ENCODE results near the gene MSANTD2.
A peak's percentile ranks its signal among the peaks of the same experiment; 100 is the strongest.

The MSANTD2 gene

DNA sequence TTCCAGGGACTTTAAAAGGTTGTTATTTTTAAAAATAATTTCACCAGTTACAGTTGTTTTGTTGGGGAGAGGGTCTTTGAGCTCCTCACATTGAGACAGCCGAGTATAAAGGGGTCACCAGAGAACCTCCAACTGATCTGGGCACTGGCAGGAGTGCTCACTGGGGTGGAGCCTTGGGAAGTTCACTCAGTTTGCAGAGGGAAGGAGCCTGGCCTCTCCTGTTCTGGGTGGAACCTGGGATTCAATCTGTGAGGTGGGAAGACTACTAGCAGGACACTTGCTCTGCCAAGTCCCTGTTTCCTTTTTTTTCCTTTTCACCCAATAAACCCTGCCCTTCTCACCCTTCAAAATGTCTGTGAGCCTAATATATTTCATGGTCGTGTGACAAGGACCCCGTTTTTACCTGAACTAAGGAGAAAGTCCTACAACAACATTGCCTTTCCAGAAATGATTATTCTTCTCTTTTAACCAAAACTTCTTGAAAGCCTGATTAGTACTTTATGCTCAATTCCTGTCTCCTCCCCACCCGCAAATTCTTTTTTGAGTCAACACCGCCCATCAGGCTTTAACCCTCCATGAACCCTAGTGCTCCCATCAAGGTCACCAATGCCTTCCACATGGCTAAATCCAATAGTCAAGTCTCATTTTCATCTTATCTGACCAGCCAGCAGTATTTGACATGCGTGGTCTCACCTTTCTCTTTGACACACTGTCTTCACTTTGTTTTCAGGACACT, 22.0 kb upstream of the MSANTD2 start:
- DNase-seq (ENCODE audit: low read depth in 1 of 2, low spot score in 1 of 2): no peak

DNA sequence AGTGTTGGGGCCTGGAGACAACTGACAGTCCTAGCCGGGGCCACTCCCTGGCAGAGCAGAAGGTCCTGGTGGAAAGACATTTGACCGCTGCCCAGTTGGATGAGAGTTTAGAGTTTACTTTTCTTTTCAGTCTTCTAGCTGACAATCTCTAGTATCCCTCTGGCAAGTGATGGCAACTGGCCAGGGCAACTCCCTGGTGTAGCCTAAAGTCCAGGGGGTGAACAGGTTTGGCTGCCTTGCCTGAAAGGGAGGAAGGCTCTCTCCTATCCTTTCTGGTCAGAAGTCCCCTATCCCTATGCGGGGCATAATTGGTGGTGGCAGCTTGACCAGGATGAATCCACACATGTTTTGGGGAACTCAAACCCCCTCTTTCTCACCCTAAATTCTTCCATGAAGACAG, 16.8 kb upstream of the MSANTD2 start:
- DNase-seq (ENCODE audit: low read depth in 1 of 2, low spot score in 1 of 2): no peak

DNA sequence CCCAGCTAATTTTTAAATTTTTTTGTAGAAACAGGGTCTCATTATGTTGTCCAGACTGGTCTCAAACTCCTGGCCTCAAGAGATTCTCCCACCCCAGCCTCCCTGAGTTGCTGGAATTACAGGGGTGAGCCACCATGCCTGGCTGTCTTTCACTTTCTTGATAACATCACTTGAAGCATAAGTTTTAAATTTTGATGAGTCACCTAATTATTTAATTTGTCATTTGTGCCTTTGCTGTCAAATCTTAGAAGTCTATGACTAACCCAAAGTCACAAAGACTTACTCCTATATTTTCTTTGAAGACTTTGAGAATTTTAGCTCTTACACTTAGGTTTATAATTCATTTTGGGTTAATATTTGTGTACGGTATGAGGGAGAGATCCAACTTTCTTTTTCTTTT, 14.5 kb upstream of the MSANTD2 start:
- no peak for DNase-seq (ENCODE audit: low read depth in 1 of 2, low spot score in 1 of 2)

DNA sequence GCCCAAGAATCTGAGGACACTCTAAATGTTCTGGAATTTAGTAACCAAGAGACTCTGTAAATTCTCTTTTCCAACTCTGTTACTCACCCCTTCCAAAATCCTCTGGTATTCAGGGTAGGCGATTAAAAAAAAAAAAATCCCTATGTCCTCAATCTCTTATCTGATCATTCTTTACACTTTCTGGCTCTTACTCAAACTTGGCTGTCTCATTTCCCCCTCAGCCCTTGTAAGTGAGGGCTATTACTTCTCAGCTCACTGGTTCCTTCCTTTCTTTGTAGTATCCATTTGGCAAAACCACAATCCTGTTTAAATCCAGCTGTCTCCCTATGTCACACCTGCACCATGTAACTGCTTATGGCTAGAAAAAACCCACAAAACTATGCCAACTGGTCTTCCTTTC, 12.7 kb upstream of the MSANTD2 start:
- no peak for DNase-seq (ENCODE audit: low read depth in 1 of 2, low spot score in 1 of 2)

DNA sequence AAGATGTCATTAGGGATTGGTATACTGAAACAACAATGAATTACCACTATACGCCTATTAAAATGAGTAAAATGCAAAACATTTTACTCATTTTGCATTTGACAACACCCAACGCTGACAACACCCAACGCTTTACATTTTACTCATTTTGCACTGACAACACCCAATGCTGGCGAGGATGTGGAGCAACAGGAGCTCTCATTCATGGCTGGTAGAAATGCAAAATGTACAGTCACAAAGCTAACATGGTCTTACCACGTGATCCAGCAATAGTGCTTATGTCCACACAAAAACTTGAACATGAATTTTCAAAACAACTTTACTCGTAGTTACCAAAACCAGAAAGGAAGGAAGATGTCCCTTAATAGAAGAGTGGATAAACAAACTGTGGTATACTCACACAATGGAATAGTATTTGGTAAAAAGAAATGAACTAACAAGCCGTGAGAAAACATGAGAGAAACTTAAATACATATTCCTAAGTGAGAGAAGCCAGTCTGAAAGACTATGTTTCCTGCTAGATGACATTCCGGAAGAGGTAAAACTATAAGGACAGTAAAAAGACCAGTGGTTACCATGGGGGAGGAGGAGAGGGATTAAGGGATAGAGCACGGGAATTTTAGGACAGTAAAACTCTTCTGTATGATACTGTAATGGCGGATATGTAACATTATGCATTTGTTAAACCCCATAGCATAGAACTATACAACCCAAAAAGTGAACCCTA, 11.4 kb upstream of the MSANTD2 start:
- no peak for DNase-seq (ENCODE audit: low read depth in 1 of 2, low spot score in 1 of 2)

DNA sequence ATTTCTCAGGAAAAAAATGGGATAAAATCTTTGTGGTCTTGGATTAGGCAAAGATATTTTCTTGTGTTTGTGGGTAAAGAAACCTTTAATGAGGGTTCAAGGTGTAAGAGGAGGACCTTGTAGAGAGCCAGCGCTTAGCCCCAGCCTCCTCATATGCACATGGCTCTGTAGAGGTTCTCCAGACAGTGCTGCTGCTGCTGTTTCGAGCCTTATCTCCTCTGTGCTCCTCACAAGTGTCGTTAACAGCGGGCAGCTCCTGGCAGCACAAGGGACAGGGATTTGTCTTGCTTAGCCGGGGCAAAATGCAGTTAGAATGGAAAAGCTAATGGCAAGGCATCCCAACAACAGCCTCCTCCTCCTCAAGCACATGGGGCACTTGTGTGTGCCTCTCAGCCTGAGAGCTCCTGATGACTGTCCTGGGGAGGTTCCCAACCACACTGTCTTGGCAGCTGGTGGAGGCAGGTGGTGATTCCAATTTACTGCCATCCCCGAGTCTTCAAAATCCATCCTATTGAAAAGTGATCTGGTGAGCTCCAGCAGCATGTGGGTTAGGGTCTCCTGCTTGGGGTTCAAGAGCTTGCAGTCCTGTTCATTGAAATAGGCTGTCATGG, 7.6 kb upstream of the MSANTD2 start:
- no peak for DNase-seq (ENCODE audit: low read depth in 1 of 2, low spot score in 1 of 2)

DNA sequence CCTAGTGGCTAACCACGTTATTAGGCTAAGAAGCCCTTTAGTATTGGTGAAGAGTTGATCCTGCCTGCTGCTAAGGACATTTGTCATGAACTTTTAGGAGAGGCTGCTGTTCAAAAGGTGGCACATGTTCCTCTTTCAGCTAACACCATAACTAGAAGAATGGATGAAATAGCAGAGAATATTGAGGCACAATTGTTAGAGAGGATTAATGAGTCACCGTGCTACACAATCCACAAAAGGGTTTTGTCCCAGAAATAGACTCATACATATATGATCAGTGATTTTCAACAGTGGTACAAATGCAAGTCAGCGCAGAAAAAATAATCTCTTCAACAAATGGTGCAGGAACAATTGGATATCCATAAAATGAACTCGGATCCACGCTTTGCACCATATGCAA, 7.0 kb upstream of the MSANTD2 start:
- no peak for DNase-seq (ENCODE audit: low read depth in 1 of 2, low spot score in 1 of 2)

DNA sequence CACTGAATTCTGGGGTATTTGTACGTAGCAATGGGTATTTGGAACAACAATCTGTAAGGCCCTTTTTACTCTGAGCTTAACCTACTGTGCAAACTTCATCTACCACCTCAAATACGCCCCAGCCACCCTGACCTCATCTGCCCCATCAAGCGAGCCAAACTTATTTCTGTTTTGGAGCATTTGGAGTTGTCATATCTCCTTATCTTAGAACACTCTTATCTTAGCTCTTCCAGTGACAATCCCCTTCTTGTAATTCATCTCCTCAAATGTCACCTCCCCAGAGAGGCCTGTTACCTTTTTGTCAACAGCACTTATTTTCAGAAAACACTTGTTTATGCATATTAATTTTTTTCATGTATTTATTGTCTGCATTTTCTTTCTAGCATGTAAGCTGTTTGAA, 4.7 kb upstream of the MSANTD2 start:
- no peak for DNase-seq (ENCODE audit: low read depth in 1 of 2, low spot score in 1 of 2)

DNA sequence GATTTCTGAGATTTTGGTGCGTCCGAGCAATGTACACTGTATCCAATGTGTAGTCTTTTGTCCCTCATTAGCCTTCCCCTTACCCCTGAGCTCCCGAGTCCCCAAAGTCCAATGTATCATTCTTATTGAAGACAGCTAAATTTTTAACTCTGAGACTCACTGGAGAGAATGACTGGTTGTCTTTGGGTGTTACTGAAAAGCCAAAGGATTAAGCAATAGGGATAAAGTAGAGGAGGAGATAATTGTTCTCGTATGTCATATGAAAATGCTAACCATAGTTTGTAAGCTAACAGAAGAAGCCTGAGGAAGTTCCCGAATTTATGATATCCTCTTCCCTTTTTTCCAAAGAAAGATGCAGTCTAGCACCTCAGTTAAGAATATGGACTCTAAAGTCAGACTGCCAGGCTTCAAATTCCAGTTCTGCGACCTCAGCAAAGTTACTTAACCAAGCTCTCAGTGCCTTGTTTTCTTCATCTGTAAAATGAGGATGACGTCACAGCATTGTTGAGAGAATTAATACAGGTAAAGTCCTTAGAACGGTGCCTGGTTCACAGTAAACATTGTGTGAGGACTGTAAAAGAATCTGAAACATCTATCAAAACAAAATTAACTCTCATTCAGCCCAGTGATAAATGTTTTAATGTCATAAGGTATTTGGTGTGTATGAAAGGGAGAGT, 1.6 kb upstream of the MSANTD2 start:
- no peak for DNase-seq (ENCODE audit: low read depth in 1 of 2, low spot score in 1 of 2)

DNA sequence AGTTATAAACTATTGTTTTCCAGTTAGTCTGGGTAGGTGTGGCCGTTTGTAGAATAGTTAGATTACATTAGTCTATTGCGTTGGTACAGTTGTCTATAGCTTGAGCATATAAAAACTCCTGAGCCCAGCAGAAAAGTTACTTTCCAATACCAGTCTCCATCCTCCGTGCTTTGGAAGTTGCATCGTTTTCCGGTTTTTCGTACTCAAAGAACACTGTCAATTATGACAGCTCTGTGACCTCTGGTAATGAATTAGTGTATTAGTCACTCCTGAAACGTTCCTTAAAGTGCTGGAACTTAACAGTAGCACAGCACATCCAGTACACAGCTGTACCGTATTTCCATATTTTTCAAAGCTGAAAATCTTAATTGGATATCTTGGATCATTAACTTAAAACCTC, 808 bp upstream of the MSANTD2 start:
- no peak for DNase-seq (ENCODE audit: low read depth in 1 of 2, low spot score in 1 of 2)

DNA sequence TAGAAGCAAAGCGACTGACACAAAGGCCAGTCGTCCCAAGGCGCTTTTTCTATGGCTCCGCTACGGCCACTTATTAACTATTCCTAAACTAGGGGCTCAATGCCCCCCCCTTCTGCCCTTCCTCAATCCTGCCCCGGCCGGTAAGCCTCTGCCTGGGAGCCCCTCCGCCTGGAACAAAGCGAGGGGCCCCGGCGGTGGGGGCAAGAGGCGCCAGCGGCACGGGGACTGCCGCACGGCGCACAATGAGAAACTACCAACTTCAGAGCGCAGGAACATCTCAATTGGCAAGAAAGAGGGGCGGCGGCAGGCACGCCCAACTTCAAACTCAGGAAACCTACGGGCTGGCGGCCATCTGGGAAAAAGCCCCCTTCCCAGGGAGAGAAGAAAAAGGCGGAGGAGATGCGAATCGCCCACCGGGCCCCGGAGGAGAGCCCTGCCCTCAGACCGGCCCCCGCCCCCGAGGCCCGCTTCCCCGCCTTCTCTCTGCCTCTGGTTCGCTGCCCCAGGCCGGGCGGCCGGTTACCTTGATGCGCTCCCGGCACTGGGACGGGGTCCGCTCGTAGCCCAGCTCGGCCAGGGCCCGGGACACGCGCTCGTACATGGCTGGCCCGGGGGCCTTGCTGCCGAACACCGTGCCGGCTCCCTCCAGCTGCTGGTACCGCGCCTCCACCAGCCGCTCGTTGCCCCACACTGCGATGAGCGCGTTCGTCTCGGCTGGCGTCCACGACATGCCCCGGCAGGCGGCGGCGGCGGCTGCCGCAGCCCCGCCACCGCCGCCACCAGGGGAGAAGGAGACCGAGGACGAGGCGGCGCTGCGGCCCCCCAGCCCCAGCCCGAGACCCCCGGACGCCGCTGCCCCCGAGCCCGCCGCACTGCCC, 619 bp downstream of the MSANTD2 start:
- peak; percentile 7 to 17 for DNase-seq (ENCODE audit: low read depth in 1 of 2, low spot score in 1 of 2)

DNA sequence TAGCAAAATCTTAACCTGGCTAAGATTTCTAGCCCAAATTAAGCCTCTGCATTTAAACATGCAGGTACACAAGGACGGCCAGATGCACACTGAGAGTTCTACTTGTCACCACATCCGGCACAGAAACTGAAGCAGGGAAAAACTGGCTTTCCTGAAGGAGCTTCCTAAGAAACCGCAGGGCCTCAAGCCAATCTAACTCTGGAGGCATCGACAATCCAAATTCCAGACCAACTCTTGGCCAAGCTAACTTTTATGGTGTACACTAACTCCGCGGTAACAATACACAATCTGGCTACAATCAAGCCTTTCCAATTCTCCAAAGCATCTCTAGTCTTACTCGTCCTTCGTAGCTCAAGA, 1.2 kb downstream of the MSANTD2 start:
- no peak for DNase-seq (ENCODE audit: low read depth in 1 of 2, low spot score in 1 of 2)

DNA sequence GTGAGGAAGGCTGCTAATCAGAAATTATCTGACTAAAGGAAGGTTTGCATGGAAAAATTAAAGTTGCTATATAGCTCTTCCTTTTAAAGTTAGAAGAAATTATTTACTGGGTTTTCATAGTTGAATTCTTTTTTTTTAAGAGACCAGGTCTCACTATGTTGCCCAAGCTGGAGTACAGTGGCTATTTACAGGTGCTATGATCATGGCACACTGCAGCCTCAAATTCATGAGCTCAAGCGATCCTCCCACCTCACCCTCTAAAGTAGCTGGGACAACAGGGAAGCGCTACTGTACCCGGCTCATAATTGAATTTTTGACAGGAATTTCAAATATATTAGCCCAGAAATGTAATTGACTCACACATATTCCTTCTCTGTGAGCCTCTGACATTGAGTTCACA, 3.9 kb downstream of the MSANTD2 start:
- no peak for DNase-seq (ENCODE audit: low read depth in 1 of 2, low spot score in 1 of 2)

DNA sequence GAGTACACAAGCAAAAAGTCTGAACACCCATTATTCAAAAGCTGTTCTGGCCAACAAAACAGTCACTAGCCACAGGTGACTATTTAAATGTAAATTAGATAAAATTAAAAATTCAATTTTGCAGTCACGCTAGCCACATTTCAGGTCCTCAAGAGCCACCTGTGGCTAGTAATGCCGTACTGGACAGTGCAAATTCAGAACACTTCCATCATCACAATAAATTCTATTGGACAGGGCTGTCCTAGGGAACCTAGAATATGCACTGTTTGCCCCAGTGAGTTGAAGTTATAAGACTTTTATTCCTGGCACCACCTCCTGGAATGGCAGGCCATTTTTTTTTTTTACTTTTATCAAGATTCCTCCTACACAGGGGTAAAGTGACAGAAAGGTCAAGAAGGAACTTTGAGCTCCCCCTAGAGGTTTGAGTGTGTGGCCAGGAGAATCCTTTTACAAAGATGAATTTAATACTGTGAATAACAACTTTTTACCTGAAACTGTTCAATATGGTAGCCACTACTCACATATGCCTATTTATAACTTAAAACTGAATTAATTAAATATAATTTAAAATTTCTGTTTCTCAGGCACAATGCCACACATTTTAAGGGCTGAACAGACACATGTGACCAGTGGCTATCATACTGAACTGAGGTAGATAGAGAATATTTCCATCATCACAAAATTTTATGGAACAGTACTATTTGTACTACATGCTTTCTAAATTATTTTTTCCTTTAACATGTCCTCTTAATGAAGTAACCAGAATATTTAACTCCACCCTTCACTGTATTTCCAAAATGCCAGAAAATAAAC, 6.5 kb downstream of the MSANTD2 start:
- no peak for DNase-seq (ENCODE audit: low read depth in 1 of 2, low spot score in 1 of 2)

DNA sequence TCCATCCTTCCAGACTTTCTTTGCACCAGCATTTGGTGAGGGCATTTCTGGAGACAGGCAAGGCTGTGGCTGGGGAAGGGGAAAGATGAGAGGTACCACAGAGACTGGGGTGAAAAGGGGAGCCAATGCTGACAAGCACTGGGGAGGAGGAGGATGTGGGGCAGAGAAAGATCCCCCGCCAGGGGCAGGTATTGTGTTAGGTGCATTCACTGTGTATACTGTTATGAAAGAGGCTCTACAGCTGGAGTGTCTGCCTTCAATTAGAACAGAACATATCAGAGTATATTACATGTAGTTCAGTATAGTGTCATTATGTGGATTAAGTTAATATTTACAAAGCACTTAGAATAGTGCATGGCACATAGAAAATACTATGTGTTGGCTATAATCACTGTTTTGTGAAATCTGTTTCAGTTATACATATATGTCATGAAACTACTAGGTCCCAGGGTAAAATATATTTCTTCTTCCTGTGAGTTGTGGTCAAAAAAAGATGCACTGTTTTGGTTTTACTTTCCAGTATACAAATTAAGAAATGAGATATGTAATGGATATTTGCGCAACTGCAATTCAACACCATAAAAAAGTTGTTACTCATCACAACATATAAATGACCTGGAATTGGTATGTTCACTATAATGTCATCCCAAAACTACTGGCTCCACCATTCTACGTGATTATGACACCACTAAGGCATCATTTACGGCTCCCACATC, 8.4 kb downstream of the MSANTD2 start:
- DNase-seq (ENCODE audit: low read depth in 1 of 2, low spot score in 1 of 2): no peak

DNA sequence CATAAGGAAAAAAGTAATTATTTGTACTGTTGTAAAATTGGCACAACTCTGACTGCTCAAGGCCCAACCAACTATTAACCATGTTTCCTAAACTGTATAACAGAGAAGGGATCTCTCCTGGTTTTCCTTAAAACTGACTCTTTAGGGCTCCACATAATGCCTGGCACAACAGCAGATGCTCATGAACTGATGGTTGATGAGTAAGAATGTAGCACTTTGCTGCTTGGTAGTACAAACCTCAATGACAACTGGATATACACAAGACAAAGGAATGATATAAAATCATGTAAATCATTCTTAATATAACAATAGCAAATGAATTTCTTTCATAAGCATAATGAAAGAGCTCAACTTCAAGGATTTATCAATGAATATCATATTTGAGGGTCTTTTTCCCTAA, 11.7 kb downstream of the MSANTD2 start:
- DNase-seq (ENCODE audit: low read depth in 1 of 2, low spot score in 1 of 2): no peak

DNA sequence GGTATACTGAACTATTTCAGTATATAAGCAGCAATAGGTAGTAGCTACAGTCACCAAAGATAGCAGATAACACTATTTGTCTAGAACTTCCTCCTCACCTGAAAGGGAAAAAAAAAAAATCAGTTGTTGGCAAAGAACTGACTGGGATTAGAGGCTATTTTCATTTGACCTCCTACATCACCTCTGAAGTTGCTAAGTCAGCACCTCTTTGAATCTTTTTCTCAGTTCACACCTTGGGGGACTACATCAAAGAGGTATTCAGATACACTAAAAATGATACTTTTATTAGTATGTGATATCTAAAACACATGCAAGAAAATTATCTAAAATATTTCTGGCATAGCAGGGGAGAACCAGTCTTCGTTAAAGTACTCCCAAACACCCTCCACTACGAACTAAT, 16.2 kb downstream of the MSANTD2 start:
- no peak for DNase-seq (ENCODE audit: low read depth in 1 of 2, low spot score in 1 of 2)

DNA sequence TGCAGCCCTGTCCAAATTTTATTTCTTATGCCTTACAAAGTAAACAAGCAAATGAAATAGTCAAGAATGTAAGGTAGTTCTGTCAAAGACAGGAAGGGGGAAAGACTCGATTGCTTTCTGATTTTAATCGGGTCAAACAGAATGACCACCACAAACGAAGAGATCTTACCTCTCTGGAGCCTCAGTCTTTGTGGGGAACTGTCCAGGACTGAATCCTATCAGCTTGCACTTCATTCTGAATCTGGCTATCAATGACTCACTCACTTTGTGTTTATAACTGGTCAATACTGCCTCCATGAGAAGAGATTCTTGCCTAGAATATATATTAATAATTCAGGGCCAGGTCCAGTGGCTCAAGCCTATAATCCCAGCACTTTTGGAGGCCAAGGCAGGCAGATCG, 17.2 kb downstream of the MSANTD2 start:
- no peak for DNase-seq (ENCODE audit: low read depth in 1 of 2, low spot score in 1 of 2)

DNA sequence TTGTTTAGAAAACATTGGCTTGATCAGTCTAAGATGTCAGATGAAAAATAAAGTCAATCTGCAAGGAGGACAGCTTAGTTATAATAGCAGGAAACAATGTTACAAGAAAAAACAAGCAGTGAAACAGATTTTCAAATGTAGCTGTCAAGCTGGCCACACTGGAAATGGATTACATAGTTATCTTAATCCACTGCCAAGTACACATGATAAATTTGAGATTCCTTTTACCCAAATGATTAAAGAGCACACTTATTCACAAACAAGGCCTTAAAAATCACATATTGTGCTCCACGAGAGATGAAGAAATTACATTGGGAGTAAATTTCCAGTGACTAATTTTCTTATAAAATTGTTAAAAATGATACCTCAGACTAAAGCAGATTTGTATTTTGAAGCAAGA, 20.6 kb downstream of the MSANTD2 start:
- no peak for DNase-seq (ENCODE audit: low read depth in 1 of 2, low spot score in 1 of 2)

DNA sequence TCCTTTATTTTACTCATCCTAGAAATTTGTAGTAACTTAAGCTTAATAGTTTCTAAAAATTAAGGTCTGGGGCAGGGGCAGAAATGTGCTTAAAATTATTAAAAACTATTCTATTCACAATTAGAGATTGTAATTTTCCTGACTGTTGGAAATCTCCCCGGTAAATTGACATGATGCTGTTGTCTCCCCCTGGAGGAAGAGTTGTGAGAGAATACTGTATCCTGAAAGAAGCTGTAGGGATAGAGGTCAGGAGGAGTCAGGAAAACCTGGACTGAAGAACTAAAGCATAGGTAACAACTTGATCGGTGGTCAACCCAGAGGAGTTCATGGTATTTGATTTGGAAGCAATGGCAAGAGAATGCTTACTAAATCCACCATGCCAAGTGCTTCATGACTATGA, 21.9 kb downstream of the MSANTD2 start:
- DNase-seq (ENCODE audit: low read depth in 1 of 2, low spot score in 1 of 2): no peak

Measured in activated T-helper 1 cell treated with anti-CD3 and anti-CD28 coated beads, Interleukin-2, amount 50 U/mL, for 16 hours (primary cell).